ENCODE measurements around the gene VCPKMT.

VCPKMT gene

DNA sequence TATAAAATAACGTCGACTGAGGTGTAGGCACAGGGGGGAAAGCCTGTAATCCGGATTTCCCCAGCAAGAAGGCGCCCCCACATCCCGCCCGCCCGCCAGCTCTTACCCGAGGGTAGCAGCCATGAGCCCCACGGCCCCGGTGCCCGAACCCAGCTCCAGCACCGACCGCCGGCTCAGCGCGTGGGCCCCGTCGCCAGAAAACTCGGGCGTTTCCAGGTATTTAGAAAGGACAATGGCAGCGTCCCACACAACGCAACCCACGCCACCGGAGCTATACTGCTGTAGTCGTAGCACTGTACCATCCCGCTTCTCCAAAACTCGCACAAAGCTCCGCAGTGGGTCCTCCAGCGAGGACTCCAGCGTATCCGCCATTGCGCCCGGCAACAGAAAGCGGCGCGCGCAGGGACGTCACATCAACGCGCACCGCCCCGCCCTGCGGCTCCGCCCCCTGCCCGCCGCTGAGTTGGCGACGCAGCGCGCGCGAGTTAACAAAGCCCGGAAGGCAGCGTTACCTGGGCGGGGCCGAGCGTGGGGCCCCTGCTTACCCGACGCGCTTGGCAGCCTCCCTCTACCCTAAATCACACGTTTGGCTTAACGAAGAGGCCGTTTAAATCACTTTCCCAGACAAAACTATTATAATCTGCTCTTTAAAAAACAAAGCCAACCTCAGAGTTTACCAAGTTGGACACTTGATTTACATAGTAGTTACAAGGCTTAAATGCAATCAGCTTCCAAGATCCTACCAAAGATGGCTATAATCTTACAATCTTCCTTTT is at the start of gene VCPKMT:
TSS of gene VCPKMT (minus strand) at position 392 of the 776 bp plus-strand sequence. CDS start at position 372, 20 bp downstream.
- DNase-seq, result peak; percentile 89 to 93

DNA sequence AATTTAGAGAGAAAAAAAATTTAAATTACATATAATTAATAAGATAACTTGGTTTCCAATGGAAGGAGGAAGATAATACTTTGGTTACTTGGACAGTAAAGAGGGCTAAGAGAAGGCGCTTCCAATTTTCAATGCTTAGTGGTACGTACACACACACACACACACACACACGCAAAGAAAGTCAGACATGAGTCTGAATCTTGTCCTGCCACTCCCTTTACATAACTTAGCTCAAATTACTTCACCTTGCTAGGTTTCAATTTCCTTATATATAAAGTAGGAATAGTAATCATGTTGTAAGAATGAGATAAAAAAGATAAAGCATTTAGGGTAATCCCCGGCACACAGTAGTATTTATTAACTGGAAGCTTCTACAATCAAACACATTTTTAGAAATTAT is 39.7 kb upstream of the VCPKMT start:
- no peak for DNase-seq

DNA sequence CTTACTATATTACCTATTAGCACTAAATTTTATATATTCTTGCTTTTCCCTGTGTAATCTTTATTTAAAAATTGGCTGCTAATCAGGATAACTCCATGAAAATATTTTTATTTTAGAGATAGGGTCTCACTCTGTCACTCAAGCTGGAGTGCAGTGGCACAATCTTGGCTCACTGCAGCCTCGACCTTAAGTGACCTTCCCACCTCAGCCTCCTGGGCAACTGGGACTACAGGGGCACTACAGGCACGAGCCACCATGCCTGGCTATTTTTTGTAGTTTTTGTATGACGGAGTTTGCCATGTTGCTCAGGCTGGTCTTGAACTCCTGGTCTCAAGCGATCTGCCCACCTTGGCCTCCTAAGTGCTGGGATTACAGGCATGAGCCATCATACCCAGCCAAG is 32.4 kb upstream of the VCPKMT start:
- no peak for DNase-seq

DNA sequence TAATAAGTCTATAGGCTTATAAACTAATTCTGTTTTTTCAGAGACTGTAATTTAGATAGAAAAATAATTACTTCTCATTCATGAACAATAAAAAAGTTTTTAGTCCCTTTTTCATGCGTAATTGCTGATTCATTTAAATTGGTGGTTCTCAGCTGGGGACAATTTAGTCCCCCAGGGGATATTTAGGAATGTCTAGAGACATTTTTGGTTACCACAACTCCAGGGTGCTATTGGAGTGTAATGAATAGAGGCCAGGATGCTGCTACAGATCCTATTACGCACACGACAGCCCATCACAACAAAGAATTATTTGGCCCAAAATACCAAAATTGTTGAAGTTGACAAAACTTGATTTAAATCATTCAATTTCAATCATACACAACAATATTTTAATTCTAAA is 22.8 kb upstream of the VCPKMT start:
- no peak for DNase-seq

DNA sequence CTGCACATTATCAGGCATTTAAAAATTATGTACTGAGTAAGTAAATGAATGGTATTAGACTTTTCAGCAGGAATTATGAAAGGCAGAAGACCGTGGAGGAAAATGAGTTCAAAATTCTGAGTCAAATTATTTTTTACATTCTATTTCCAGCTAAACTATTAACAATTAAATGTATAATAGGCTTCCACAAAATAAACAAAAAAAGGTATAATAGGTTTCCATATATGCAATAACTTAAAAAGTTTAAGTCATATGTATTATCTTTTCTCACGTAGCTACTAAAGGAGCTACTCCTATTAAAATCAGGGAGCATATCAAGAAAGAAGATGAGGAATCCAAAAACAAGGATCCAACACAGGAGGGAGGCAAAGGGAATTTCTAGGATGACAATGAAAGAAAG is 11.4 kb upstream of the VCPKMT start:
- DNase-seq, result no peak

DNA sequence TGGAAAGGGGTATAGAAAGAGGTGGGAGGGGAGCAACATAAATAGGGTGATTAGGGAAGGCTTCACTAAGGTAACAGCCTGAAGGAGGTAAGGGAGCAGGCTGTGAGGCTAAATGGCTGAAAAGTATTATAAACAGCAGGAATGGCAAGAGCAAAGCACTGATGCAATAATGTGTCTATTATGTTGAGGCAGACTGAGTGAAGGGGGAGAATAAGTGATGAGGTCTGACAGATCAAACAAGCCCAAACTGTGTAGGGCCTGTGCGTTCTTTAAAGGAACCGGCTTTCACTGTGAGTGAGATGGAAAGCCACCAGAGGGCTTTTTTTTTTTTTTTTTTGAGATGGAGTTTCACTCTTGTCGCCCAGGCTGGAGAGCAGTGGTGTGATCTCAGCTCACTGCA is 6.7 kb upstream of the VCPKMT start:
- DNase-seq, result peak in 1 of 2 experiments; percentile 4

DNA sequence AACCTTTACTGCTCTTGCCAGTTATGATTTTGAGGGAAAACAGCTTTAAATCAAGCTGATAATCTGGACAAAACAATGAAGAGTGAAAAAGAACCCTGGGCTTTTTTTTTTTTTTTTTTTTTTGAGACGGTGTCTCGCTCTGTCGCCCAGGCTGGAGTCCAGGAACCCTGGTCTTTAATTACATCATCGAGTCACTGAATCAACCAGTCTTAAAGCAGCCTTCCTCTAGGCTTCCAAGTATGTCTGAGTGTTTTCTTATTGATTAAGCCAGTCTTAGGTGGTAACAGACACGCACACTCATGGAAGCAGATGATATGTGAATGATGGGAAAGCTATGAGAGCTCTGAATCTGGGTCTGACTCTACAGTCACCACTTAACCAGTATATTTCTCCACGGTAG is 5.9 kb upstream of the VCPKMT start:
- DNase-seq, result no peak

DNA sequence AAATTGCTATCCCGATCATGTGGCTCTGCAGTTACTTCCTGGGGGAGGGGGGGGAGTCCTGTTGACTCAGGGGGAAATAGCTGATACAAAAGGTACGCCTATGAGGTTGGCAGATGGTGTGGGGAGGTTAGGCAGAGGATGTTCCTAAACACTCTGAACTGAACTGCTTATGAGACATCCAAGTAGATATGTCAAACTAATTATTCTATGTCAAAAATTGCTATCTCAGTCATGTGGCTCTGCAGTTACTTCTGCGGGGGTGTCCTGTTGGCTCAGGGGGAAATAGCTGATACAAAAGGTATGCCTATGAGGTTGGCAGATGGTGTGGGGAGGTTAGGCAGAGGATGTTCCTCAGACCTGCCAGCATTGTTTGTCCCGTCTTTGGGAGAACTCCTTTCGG is 5.1 kb upstream of the VCPKMT start:
- DNase-seq, result no peak

DNA sequence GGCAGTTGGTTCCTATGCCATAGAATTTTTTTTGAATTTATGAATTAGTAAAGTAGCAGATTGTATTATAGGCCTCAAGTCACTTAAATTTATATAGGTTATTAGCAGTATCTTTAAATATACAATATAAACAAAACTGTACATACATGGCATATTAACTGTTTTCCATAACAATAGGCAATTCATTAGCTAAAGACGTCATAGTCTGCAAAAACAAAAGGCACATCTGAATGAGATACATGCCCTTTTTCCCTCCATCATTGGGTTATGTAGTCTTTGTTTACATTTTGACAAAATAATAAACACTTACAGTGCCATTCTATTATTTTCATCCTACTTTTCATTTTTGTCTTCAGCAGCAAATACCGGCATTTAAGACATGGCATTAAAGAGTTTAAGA is 1.1 kb upstream of the VCPKMT start:
- no peak for DNase-seq

DNA sequence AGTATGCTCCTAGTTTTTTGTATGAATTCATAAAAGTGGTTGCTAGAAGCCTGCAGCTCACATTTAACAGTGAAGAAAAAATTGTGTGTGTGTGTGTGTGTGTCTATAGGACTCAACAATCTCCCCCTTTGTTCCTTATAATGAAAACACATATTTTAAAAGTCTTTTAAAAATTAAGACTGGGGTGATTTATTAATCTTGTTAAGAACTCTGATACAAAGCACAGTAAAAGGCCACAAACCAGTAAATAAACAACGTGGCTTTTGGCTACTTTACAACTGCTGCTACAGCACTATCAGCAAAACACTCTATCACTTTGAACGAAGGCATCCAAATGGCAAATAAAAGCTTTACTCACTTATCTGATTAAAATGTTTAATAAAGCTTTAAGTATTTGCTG is 594 bp upstream of the VCPKMT start:
- DNase-seq, result no peak

DNA sequence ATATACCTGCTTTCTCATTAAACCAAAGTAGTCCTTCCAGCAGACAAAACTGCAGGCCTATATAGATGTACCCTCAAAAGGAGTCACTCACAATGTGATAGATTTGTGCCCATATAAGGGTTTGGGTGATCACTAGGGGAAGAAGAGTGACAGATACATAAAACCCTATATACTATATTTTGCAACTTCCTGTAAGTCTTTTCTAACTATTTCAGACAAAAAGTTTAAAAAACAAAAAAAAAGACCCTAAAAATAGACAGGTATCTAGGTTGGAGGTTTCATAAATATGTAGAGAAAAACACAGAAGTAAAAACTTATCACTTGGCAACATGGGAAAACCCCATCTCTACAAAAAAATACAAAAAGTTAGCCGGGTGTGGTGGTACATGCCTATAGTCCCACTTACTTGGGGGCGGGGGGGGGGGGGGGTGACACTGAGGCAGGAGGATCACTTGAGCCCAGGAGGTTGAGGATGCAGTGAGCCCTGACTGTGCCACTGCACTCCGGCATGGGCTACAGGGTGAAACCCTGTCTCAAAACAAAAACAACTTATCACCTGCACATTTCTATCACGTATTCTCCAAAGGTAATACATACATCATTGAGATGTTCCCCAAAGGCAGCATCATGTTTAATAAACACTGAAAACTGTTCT is 2.9 kb downstream of the VCPKMT start:
- no peak for DNase-seq

DNA sequence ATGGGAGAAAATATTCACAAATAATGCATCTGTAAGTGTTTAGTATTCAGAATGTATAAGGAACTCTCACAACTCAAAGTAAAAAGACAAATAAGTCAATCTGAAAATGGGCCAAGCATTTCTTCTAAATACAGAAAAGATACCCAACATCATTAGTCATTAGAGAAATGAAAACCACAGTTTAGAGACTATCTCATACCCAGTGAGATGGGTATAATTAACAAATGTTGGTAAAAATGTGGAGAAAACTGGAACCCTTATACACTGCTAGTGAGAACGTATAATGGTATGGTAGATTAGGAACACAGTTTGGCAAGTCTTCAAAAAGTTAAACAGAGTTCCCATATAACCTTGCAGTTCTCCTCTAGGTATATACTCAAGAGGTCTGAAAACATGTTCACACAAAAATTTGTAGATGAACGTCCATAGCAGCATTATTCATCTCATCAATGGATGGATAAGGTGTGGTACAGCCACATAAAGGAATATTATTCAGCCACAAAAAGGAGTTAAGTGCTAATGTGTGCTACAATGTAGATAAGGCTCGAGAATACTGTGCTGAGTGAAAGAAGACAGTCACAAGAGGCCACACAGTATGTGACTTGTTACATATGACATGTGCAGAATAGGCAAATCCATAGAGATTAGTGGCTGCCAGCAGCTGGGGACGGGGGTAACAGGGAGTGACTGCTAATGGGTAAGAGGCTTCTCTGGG is 5.9 kb downstream of the VCPKMT start:
- DNase-seq, result no peak

DNA sequence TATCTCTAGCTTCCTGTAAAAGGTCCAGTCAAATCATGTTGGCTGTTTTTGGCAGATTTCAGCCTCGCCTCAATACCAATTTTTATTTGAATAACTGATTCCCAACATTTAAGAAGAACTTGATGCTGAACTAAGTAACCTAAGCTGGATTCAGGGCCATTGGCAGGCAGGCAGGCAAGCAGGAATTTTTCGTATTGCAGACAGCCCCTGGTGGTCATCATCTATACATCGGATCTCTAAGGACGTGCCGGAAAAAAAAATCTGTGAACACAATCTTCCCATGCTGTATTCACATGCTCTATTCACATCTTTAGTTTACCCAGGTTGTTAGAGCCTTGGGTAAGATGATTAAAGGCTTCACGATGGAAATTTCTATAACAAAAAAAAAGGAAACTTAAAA is 7.0 kb downstream of the VCPKMT start:
- DNase-seq, result no peak

DNA sequence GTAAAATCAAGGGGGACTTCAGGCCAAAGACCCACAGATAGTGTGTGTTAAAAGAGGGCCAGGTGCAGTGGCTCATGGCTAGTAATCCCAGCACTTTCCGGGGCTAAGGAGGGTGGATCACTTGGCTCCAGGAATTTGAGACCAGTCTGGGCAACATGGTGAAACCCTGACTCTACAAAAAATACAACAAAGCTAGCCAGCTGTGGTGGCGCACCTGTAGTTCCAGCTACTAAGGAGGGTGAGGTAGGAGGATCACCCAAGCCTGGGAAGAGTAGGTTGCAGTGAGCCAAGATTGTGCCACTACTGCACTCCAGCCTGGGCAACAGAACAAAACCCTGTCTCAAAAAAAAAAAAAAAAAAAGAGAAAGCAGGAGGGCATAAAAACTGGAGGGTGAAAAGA is 8.5 kb downstream of the VCPKMT start:
- no peak for DNase-seq

DNA sequence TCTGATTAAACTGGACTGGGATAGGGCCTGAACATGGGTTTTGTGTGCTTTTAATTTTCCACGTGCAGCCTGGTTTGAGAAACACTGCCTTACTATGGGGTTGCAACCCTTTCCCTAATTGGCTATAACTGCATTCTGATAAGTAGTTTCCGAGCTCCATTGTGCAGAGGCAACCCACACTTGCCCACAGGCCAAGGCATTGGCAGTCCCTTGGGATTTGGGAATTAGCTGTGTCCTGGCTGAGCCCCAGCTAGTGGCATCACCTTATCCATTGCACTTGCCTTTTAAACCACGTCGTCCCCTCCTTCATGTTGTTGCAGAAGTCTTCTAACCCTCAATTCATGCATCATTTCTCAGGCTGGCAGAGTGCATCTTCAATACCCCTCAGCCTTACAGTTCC is 10.2 kb downstream of the VCPKMT start:
- DNase-seq, result no peak

DNA sequence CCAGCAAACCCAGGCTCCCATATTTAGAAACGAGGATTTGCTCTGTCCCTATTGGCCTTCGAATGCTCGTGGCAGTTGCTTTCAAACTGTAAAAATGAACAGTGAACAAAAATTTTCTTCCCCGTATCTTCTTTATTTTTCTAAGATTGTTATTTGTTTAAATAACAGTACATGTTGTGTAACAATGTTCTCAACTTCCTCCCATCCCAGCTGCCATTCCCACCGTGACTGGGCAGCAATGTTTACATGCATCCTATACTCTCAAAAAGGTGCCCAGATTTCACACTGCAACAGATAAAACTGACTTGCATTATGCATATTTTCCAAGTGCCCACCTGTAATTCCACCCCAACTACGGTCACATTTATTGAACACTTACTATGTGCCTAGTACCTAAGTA is 12.8 kb downstream of the VCPKMT start:
- no peak for DNase-seq

DNA sequence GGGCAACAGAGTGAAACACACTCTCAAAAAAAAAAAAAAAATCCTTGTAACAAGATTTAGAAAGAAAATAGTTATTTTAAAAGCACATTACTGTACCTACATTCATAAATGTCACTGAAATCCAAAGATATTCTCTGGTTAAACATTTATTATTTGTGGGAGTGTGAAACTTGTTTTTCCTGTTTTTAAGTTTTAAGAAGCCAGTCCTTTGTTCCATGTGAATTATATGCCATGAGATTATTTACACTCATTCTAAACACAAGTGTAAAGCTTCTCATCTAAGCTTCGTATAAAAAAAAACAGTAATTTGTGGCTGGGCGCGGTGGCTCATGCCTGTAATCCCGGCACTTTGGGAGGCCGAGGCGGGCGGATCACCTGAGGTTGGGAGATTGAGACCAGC is 15.0 kb downstream of the VCPKMT start:
- DNase-seq, result no peak

DNA sequence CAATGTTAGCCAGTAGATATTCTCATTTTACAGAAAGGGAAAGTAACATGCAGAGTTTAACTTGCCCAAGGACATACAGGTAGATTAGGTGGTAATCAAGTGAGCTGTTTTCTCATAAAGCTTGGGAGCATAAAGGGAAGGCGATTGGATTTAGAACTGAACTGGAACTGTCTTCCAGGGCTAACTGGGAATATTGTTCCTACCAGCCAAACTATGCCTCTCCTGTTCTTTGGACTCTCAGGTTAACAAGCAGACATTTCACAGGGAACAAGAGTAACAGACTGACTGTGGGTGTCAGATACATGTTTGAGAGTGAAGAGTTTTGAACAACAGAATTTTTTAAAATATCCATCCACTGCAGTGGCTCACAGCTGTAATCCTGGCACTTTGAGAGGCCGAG is 15.6 kb downstream of the VCPKMT start:
- DNase-seq, result no peak

DNA sequence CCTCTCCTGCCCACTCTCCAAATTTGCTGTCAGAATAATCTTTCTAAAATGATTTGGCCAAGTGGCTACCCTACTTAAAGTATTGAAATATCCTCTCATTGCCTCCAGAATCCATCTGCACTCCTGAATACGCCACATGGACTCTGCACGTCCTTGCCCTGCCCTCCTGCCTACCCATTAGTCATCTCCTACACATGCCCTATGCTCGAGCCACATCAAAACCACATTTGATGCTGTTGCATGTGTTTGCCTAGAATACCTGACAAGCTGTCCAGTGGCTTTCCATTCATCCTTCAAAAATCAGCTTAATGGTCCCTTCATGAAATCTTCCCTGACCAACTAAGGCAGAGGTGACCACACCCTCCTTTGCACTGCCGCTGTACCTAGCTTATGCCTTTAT is 17.0 kb downstream of the VCPKMT start:
- no peak for DNase-seq

DNA sequence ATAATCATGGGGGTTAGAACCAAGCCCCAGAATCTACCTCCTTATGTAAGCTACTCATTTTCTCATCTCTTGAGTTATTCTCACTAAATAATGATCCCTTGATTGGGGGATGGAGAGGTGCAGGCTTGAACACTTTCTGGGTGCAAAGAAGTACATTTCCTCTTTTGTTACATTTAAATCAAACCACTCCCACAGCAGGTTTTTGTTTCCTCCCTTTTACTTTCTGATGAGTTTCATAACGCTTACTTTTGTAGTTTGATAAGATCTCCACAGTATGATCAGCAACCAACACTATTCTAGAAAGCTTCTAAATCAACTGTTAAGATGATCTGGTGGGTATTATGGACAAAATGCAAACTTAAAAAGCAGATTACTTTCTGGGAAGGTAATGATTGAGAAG is 20.5 kb downstream of the VCPKMT start:
- DNase-seq, result no peak

DNA sequence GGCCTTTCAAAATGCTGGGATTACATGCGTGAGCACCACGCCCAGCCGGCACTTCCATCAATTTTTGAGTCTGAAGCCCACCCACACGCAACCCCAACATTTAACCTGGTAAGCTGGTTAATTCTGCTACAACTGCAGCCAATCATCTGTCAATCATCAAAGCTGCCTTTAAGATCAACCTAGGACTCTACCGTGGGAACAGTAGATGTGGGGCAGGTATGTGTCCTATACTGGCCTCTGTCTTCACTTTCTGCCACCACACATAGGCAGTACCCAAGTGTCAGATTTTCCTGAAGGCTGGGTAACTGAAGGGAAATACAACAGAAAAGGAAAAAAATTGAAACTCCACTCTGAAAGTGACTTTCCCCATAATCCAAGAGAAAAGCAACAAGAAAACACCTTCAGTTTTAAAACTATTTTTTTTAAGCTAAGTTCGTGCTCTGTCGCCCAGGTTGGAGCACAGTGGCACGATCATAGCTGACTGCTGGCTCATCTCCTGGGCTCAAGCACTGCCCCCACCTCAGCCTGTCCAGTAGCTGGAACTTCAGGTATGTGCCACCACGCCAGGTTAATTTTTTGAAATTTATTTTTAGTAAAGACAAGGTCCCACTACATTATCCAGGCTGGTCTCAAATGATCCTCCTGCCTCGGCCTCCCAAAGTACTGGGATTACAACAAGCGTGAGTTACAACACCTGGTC is 22.2 kb downstream of the VCPKMT start:
- DNase-seq, result no peak

DNA sequence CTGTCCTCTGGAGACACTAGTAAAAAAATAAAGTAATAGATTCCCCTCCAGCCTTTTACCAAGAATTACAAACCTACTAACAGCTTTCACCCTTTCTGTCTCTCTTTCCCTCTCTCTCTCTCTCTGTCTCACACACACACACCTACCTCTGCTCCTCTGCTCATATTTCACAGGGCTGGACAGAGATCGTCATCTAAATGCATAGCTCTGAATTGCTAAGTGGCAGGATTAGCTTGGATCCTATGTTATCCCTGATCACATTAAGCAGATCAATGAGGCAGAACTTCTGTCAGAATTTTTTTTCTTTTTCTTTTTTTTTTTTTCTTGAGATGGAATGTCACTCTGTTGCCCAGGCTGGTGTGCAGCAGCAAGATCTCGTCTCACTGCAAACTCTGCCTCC is 22.9 kb downstream of the VCPKMT start:
- no peak for DNase-seq

DNA sequence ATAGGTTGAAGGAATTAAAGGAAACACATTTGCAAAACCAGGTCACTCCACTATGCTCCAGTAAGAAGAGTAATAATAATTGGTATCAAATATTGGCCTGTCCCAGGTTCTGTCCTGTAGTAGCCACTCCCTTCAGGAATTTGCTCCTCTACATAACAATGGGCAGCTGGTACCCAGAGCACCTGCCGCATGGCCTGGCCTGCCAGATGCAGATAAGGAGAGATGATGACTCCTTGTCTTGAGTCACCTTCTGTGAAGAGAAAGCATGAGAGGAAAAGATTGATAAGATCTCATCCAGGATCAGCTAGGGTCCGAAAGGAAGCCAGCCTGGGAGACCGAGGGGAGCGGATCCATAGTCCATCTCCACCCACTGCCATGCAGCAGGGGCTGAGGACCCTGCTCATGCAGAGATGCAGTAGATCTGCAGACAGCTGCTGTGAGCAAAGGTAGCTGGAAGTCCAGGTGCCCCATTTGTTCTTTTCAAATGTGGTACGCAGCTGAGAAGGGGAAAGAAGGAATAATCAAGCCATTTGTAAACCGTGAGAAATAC is 24.3 kb downstream of the VCPKMT start:
- no peak for DNase-seq

Data from NCI-H1930 (cell line).